Psoas muscle (tissue), 8 donors: ENCODE measurements around the gene MEG3. TPM values are rescaled to one million over a fixed set of nuclear protein-coding genes. Genes with fewer than 3 reads are reported as not detected.

Experiments
- ATAC-seq, 4 donors: fragments of 200-7000 bp; cut with Tn5 transposase; one replicate each; pipeline ENCODE4 v1.9.1; 2020; ENCODE audit warnings: moderate library complexity in 3 of 4, mild to moderate bottlenecking in 2 of 4
- DNase-seq, 2 donors: peaks; one replicate each; pipeline ENCODE4 v3.0.0-alpha.2; 2020
- H3K27ac ChIP-seq: fragments of 200-600 bp; one replicate; pipeline ENCODE4 v1.8.0; 2022
- H3K27me3 ChIP-seq, 3 donors: fragments of 200-600 bp in 1 of 3; one replicate each; pipeline versions ENCODE4 v1.6.1 to v1.8.0; 2013 to 2022; ENCODE audit warnings: low read length in 2 of 3, mild to moderate bottlenecking in 2 of 3, moderate library complexity in 1 of 3; ENCODE audit not compliant: insufficient read depth in 3 of 3
- H3K36me3 ChIP-seq, 2 donors: fragments of 200-600 bp in 1 of 2; one replicate each; pipeline versions ENCODE4 v1.6.1 to v1.8.0; 2013 to 2022; ENCODE audit warnings: low read depth in 1 of 2, mild to moderate bottlenecking in 1 of 2, moderate library complexity in 1 of 2; ENCODE audit not compliant: insufficient read depth in 1 of 2
- H3K4me1 ChIP-seq: fragments of 200-600 bp; one replicate; pipeline ENCODE4 v1.8.0; 2022
- H3K4me3 ChIP-seq: fragments of 200-600 bp; one replicate; pipeline ENCODE4 v1.8.0; 2022; ENCODE audit warnings: mild to moderate bottlenecking
- H3K9me3 ChIP-seq: fragments of 200-600 bp; one replicate; pipeline ENCODE4 v1.8.0; 2022
- CTCF ChIP-seq: fragments of 200-600 bp; IDR thresholded peaks from one replicate; pipeline ENCODE4 v1.8.0; 2022; ENCODE audit warnings: antibody characterized with exemption
- WGBS, 3 donors: extraction: QIAGEN DNeasy Blood & Tissue Kit; methylation state at CpG; one replicate each; pipeline versions ENCODE4 v1.1.6 to v1.1.7; 2013; 5-methylcytosine and 5-hydroxymethylcytosine counted together
- intact Hi-C, 2 donors: fragments of 100-400 bp; cut with DNase I; formaldehyde crosslinking; loops; one replicate each; pipeline versions ENCODE4 v1.11.0 to v1.14.2; 2022
- polyA plus RNA-seq, 3 donors: library from polyadenylated mRNA; stranded (reverse); fragments of 200-250 nt; gene quantifications; one replicate each; pipeline ENCODE4 v1.2.3, GENCODE V29; 2013
- total RNA-seq, 4 donors: library from RNA; stranded (reverse); fragmentation: NEBNext Ultra II Directional in 2 of 4; extraction: Animal tissue kit (Norgen Biotek cat#: 25700) in 2 of 4; gene quantifications; one replicate each; pipeline versions ENCODE4 v1.2.1 to v1.2.4, GENCODE V29; 2021 to 2023
- donor health status: healthy with polysubstance abuse.
- donor health status: DM: no; HTN: no; CAD: no; lungs with moderate emphysema.
- donor health status: Bipolar disorder and iron deficiency.
- donor health status: healthy.
- donor health status: DM: yes; HTN: yes; CAD: no.
- donor health status: DM: no; HTN: no; CAD: no.
- donor health status: DM: no; HTN: no; CAD: no.
- donor health status: DM: yes; HTN: yes; CAD: no.

The MEG3 gene
- total and polyA plus RNA-seq, 7 donors: 17.8 to 52.6 (median 24.9) TPM

- WGBS, 3 donors: 50 to 55% (median 53%) methylated on average over 8 of the region's 8 CpGs
- no peaks in the 10 kb centered on the region for H3K4me1 ChIP-seq
- no peak overlapping the region for H3K27ac ChIP-seq
- intact Hi-C loops: loop anchor here in 1 of 2 donors (5.0 kb wide), 1 partner anchor 778 kb away; no protein-coding TSS in a partner anchor
- H3K27me3 ChIP-seq: peaks cover 0 to 6% (median 0%) of the 10 kb centered on the region in 3 donors
- H3K36me3 ChIP-seq: no peaks in the 10 kb centered on the region
- ATAC-seq: no peak
- DNase-seq: no peak
- no peak for TF ChIP-seq CTCF
- H3K4me3 ChIP-seq: no peak overlapping the region
- H3K9me3 ChIP-seq: no peaks in the 10 kb centered on the region
Measured at GRCh38 chr14:100849115-100849781, 23.3 kb downstream of the MEG3 start.

DNA sequence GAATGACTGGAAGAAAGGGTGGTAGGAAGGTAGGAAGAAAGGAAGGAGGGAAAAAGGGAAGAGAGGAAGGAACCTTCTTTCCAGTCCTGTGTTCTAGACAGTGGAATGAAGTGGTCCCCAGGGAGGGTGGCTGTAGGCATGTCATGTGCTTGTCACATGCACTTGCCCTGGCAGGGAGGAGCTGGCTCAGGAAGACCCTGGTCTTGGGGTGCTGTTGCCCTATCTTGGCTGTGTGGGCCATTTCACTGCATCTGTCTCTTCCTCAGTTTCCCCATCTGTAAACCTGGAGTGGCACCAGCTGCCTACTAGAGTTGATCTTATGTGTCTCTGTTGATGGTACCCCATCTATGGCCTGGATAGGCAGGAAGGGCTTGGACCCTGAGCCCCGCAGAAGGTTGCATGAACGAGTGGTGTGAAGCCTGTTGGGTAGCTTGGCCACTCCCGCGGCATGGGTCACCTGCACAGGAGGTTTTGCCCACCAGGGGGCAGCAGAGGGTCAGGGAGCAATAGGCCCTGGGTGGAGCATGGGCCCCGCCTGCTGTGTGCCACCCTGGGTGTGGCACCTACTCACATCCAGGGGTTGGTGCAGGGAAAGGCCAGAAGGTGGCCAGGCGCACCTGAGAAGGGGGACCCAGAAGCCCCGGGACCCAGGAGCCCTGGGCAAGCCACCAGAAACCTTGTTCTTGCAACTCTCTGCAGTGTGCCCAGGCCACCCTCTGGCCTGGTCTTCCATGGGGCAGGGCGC lies 25.1 kb downstream of the MEG3 start:
- intact Hi-C loops: loop anchor here in 1 of 2 donors (5.0 kb wide), 1 partner anchor 776 kb away; no protein-coding TSS in a partner anchor
- H3K4me1 ChIP-seq: no peaks in the 10 kb centered on the region

GRCh38 chr14:100851586-100851916 lies 25.6 kb downstream of the MEG3 start:
- WGBS, 3 donors: 77 to 90% (median 79%) methylated on average over 13 of the region's 13 CpGs
- Histone ChIP-seq H3K36me3 (no peaks in the 10 kb centered on the region), H3K27ac (no peak overlapping the region), H3K4me1 (no peaks in the 10 kb centered on the region), H3K4me3 (no peak overlapping the region), H3K9me3 (no peaks in the 10 kb centered on the region), H3K27me3 (peaks cover 0 to 1% (median 0%) of the 10 kb centered on the region in 3 donors)
- no peak for DNase-seq
- TF ChIP-seq CTCF: no peak
- ATAC-seq: no peak
- intact Hi-C loops: loop anchor here in 1 of 2 donors (5.0 kb wide), 1 partner anchor 776 kb away; no protein-coding TSS in a partner anchor

More for the DNA sequence above, 25.1 kb downstream of the MEG3 start:
- Histone ChIP-seq H3K9me3 (no peaks in the 10 kb centered on the region), H3K4me3 (no peak overlapping the region), H3K27ac (no peak overlapping the region), H3K36me3 (no peaks in the 10 kb centered on the region), H3K27me3 (peaks cover 0 to 1% (median 0%) of the 10 kb centered on the region in 3 donors)
- peak; percentile 78 for DNase-seq
- ATAC-seq: peak; percentile 62 to 90 (median 75)
- peak; percentile 68 for TF ChIP-seq CTCF
- WGBS, 3 donors: 68 to 87% (median 72%) methylated on average over 8 of the region's 8 CpGs

- Histone ChIP-seq H3K4me3 (no peak overlapping the region), H3K36me3 (no peaks in the 10 kb centered on the region), H3K27ac (no peak overlapping the region), H3K4me1 (no peaks in the 10 kb centered on the region), H3K27me3 (peaks cover 0 to 1% (median 0%) of the 10 kb centered on the region in 3 donors), H3K9me3 (no peaks in the 10 kb centered on the region)
- 71 to 81% (median 74%) methylated on average over 14 of the region's 14 CpGs for WGBS, 3 donors
- TF ChIP-seq CTCF: no peak
- intact Hi-C loops: loop anchor here in 1 of 2 donors (5.0 kb wide), 1 partner anchor 775 kb away; no protein-coding TSS in a partner anchor
- no peak for ATAC-seq
- peak in 1 of 2 donors; percentile 23 for DNase-seq
Measured at GRCh38 chr14:100851946-100852620, 26.2 kb downstream of the MEG3 start.
